Daoy (cell line): ENCODE measurements around the gene ZNF175. TPM values are rescaled to one million over a fixed set of nuclear protein-coding genes. Genes with fewer than 3 reads are reported as not detected.

ENCODE experiments used
- DNase-seq: peaks from one replicate; pipeline ENCODE4 v3.0.0-alpha.2; 2015; ENCODE audit warnings: low read depth
- total RNA-seq: library from RNA; depleted of rRNA; stranded (reverse); fragments of >200 nt; shearing (Covaris generic); gene quantifications from 2 replicates; pipeline ENCODE4 v1.2.3, GENCODE V29; 2014; rRNA removed

The ZNF175 gene
- total RNA-seq: 2.0 and 4.5 TPM in 2 replicates

DNA sequence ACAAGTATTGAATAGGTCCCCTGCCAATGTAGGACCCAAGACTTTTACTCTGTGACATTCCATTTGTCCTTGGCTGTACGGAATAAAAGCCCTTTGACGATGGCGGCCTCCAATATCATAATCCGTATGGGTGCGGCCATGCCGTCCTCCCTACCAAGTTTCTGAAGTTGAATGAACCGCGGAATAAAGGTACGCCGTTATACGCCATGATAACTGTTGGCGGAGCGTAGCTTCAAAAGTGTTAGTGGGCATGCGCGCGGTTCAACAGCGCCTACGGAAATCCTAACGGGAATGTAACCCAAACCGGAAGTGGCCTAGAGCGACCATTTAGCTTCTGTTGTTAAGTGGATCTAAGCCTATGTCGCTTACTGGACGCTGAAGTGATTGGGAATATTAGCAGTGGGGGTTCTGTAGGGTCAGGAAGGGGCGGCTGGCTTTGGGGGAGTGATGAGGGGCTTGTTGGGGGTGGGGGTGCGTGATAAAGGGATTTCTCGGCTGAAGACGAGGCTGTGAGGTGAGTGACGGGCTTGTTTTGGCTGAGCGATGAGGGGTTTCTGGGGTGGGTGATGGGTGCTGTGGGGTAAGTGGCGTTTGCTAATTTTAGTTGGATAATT lies at the start of gene ZNF175:
ZNF175 (plus strand) TSS at position 322 of the 614 bp plus-strand sequence. CDS start 2,047 bp downstream, outside the sequence.
- peak; percentile 96 for DNase-seq

DNA sequence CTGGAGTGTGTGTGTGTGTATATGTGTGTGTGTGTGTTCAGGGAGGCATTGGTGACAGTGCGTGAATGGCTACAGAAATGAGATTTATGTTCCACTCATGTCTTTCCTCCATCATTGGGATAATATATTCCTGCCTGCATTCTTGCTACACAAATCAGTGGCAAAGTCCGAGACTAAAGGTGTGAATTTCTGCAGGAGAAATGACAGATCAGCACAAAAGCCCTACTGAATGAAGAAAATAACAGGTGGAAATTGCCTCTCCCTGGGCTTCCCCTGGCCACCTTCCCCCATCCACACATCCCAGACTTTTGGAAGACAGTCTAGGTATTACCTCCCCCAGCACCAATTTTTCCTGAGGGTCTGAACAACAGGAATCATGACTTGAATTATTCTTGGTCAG lies 49.7 kb upstream of the ZNF175 start:
- DNase-seq: no peak

DNA sequence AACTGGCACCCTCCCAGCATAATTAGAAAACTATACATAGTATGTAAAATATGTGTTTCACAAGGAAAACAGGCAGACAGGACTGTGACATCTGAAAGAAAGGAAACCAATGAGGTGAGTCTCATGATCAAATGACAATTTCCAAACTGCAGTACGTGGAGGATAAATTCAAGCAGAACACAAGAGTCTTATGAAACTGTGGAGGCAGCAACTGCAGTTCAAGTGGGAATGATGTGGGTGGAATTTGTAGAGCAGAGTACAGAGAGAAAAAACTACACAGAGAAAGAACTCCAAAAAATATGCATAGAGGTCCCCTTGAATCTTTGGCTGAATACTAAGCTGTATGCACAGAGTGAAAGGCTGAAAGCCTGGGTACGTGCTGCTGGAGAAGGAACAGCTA lies 49.3 kb upstream of the ZNF175 start:
- DNase-seq: no peak

DNA sequence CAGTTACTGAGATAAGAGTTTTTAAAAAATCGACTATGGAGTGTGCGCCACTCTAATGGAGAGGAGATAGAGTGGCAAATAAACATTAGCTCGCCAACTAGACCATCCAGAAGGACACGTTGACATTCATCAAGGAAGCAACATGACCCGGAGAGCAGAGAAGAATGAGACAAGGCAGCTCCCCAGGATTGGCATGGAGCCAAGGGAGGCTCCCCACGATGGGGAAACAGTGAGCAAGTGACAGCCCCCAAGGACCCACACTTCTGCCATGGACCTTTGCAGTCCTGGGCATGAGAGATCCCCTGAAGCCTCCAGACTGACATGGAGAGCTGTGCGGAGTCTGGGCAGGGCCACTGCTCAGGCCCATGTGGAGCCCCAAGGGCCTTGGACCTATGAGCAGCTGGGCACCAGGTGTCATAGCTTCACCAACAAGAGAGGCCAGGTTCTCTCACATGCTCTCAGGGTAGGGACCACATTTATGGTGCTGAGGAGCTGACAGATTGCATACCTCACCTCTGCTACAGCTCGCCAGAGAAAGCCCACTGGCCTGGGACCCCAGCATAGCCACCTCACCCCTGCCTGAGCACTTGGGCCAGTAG lies 46.3 kb upstream of the ZNF175 start:
- no peak for DNase-seq

DNA sequence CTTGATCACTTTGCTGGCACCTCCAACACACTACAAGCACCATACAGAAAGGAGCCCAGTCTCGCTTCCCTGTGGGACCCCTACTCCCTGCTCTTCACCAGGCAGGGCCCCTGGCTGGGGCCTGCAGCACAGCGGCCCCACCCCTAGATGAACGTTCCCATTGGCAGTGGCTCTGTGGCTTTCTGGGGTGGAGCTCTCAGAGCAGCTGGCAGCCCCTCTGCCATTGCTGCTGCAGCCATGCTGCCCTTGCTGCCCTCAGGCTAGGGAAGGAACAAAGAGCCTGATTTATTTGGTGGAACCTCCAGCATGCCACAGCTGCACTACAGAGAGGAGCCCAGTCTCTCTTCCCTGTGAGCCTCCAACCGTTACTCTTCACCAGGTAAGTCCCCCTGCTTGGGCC lies 45.4 kb upstream of the ZNF175 start:
- DNase-seq: no peak

DNA sequence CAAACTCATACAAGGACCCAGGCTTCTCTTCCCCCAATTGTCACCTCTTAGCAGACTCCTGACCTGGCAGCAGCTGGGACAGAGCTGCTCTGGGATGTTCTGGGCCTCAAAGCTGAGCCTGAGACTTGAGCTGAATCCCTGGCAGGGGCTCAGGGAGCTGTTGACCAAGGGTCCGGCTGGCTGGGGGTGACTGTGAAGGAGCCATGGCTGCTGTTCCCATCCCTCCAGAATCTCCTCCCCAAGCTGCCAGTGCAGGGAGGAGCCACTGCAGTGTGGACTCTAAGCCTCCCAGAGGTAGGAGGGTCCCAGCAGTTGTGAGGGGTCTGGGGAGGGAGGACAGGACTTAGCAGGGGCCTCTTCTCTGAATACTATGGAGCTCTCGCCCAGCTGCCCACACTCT lies 41.8 kb upstream of the ZNF175 start:
- no peak for DNase-seq

DNA sequence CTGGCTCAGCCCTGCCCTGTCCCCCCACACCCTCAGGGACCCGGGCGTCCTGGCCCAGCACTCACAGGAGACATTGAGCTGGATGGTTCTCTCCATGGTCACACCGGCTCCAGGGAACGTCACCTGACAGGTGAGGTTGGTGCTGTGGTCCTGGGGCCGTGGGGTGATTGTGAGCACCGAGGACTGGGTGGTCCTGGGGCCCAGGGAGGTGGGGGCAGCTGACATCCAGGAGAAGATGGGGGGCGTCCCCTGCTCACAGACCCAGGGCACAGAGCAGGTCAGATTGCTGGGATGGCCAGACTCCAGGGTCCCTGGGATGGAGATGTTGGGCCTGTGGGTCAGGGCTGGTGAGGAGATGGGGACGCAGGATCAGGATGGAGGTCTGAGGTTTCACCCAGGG lies 40.5 kb upstream of the ZNF175 start:
- DNase-seq: no peak

DNA sequence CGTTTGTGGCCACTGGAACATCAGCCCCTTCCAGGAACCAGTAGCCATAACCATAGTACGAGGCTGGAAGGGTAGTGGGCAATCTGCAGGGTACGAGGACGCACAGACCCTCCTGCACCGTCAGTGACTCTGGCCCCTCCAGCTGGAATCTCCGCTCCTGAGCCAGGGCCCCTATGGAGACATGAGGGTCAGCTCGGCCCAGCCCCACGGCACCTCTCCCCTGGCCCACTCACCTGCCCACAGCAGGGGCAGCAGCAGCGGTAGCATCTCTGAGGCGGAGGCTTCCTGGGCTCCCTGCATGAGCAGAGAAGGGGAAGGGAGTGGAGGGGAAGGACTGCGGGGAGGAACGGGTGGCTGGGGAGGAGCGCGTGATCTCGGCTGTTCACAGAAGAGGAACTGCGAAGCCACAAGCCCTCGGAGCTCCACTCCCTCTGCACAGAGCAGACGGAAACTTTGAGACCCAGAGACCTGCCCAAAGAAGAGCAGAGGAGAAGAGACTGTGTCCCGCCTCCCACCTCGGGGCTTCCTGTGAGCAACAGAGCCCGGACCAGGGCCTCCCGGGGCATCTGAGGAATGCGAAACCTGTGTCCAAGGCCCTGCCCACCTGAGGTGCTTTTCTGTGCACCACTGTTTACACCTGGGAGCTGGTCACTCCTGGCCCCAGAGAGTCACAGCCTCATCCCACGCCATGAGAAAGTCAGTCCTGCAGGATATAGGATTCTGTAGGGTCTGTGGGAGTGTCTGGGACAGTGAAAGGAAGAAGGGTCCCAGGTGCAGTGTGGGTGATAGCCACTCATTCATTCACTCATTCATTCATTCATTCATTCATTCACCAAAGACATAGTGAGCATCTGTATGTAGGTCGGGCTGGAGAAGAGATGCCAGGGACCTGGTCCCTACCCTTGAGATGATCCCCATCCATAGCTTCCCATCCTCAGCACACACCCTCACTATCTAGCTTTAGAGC lies 39.5 kb upstream of the ZNF175 start, which contains the start of gene SIGLEC6:
SIGLEC6 (minus strand) TSS at position 322 of the 967 bp plus-strand sequence; CDS start at position 300, 22 bp downstream.
- no peak for DNase-seq

DNA sequence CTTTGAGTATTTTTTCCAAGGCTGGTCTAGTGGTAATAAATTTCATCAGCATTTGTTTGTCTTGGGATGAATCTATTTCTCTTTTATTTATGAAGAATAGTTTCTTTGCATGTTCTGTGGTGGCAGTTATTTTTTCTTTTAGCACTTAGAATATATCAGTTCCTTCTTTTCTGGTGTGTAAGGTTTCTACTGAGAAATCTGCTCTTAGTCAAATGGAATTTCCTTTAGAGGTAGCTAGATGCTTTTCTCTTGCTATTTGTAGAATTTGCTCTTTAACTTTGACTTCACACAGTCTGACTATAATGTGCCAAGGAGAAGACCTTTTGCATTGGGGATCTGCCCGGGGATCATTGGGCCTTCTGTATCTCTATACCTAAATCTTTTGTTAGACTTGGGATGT lies 35.5 kb upstream of the ZNF175 start:
- DNase-seq: no peak

DNA sequence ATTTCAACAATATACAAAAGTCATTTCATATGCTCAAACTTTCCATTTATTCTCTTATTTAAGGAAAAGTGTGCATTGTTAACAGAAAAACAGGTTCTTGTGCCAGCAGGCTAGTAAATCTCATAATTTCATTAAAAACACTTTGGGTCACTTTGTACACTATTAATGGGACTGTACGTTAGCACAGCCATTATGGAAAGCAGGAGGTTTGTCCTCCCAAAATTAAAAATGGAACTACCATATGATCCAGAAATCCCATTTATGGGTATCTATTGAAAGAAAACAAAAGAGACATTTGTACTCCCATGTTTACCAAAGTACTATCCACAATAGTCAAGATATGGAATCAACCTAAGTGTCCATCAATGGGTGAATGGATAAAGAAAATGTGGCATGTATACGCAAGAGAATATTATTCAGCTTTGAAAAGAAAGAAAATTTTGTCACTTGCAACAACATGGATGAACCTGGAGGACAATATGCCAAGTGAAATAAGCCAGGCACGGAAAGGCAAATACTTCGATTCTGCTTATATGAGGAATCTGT lies 31.2 kb upstream of the ZNF175 start:
- DNase-seq: no peak

DNA sequence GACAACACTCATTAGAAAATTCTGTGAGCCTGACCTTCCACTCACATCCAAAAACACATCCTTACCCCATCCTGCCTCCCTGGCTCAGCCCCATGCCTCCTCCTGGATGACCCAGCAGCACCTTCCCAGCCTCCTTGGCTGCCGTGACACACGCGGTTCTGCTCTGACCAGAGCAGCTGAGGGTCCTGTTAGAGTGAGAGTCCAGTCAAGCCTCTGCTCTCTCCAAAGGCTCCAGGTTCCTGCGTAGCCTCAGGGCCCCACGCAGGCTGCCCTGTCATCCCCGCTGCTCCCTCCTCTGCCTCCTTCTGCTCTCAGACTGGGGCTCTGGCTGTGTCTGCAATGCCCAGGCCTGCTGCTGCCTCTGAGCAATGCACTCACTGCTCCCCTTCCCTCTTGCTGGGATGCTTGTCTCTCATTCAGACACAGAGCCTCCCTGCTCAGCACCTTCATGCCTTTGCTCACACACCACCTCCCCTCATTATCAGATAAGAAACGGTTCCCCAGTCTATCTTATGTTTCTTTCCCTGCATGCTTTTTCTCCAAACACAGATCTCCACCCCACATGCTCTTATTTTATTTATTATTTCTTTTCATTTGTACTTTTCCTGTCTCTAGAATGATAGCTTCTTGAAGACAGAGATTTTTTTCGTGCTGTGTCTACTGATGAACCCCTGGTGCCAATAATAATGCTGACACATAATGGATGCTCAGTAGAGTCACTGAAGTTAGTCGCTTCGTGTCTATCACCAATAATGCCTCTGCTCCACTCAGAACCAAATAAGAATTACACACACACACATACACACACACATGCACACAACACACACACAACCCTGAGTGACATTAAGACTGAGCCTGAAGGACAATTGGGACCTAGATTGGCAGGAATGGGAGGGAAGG lies 29.4 kb upstream of the ZNF175 start:
- DNase-seq: peak; percentile 15

DNA sequence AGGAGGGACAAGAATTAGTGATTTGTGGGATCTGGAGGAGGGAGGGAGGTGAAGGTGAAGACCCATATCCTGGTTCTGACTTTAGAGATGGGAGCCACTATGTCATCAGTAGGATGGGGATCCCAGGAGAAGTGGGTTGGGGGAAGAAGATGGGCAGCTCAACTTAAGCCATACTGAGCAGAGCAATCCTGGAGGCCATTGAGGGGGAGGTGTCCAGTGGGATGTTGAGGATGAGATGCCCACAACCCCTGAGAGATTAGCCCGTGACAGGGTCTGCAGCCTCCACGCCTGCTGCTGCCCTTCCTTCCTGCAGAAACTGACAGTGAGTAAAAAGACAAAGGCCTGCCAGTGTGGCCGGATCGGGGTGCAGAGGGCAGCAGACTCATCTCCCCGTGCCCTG lies 28.4 kb upstream of the ZNF175 start:
- DNase-seq: no peak

DNA sequence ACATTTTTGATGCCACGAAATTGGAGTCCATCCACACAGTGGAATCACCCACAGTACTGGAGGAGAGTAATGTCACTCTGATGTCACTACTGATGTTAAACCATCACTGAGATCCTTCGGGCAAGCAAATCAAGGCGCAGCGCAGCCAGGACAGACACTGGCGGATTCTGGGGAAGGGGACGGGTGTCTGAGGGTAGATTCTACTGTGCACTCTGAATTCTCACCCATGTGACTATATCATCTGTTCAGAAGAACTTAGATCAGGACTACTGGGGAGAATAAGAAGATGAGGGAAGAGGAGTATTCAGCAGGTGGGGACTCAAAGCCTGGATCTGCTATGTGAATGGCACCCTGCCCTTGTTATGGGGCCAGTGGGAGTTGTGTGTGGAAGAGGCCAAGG lies 27.0 kb upstream of the ZNF175 start:
- no peak for DNase-seq

DNA sequence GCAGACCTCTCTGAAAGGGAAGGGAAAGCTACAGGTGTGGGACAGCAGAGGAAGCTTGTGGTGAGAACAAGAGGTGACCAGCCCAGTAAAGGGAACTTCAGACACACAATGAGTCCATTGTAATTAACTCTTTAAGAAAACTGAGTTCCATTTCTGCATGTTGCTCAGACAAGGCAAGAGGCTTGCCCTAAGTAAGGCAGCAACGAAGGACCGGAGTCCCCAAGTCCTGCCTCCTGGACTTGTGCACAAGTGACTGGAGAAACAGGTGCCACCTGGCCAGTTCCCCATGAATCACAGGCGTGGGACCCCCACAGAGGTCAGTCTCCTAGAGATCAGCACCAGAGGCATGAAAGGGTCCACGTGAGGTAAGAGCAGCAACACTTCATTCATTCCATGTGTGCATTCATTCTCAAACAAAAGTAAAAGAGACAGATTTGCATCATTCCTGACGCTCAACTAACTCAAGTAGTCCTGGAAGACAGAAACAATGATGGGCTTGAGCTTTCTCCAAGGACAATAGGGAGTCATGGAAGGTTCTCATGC lies 24.9 kb upstream of the ZNF175 start:
- DNase-seq: no peak

DNA sequence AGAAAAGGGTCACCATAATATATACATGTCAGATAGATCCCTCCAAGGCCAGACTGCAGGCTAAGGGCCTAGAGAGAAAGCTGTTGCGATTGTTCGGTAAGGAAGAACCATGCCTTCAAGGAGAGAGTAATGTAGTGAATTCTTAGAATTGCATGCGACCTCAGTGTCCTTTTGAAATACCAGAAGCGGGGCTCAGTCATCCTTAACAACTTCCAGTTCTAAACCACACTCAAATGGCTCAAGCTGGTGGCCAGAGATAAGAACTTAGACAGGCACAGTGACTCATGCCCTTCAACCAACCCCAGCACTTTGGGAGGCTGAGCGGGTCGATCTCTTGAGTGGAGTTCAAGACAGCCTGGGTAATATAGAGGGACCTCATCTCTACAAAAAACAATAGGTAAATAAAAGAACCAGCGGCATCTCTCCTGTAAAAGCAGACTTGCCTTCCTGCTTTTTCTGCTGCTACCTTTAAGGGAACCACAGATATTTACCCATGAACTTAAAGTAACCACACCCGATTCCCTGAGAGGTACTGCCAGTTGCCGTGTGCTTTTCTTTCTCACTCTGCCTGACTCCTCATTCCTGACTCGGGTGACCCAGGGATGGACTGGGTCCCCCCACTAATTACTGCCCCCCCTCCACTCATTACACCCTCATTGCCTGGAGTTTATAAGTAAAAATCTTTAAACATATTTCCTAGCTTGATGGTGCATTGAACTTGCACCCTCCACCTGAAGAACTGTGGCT lies 24.3 kb upstream of the ZNF175 start:
- DNase-seq: peak; percentile 94

DNA sequence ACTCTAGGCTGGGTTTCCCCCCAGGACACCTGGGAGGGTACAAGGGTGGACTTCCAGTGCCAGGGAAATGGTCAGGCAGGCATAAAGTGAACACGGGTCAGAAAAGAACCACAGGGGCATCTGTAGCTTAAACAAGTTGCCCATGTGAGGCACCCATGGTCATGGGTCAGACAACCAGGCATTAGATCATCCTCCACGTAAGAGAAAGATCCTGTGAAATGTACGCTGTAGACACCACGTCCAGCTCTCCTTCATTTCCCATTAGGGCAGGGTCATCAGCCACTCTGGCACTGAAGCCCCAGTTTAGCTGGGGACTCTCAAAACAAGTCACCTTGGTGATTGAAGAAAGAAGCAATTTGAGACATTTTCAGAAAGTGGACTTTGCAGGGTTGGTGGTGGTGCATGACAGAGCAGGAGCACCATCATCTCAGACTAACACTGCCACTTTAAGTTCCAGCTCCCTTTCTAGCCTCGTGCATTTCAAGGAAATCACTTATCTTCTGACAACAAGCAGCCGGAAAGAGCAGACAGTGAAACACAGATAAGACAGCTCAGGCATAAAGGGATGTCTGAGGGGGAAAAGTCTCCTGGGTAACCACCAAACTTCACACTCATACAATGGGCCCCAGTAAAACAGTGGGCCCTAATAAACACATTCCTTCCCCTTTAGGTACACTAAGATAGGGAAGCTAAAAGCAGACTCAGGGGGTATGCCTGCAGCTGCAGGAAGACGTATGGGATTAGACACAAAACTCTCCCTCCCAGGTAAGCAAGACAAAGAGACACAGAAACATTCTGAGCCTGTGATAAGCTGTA lies 23.5 kb upstream of the ZNF175 start:
- DNase-seq: peak; percentile 70

DNA sequence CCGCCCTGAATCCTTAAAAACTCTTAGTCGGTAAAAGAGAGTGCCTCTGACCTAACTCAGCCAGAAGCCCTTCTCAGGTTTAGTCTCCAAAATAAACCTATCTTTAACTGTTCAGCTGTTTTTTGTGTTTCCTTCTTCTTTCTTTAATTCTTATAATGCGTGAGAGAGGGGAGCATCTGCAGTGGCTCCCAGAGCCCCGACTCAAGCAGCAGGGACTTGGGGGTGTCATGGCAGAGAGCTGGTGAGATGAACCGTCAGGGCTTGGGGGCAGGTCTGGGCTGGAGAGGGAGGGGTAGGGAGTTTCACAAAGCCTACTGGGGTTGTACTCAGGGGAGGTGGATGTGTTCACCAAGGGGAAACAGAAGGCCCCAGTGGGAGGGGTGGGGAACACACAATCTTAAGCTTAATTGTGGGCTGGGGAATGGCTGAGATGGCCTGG lies 22.9 kb upstream of the ZNF175 start:
- DNase-seq: no peak

DNA sequence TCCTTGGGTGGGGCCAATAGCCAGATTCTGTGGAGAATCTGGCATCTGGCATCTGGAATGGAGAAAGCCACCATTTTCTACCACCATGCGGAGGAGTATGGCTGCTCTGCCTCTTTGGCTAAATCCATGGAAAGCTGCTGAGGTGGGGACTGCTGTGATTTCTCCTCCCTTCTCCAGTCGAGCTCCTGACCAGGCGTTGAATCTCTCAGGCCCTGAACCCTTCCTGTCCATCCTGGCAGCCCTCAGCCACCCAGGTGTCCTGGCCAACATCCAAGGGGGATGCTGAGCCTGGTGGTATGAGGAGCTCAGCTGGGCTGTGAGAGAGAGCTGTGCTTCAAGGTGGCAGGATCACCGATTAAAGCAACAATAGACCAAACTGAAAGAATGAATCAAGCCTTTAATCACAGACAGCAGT lies 22.2 kb upstream of the ZNF175 start:
- no peak for DNase-seq
